SK-N-SH (cell line): ENCODE measurements around the gene RAPSN.

Source experiments
- EZH2phosphoT487 ChIP-seq: fragments of 200-600 bp; sonication (generic); IDR thresholded peaks from 2 replicates; pipeline ENCODE4 v1.6.1; 2017; ENCODE audit warnings: low read depth, mixed run types, mild to moderate bottlenecking, antibody characterized with exemption, moderate library complexity, borderline replicate concordance
- FOSL2 ChIP-seq: IDR thresholded peaks from 2 replicates; pipeline ENCODE4 v1.4.0; 2012; ENCODE audit warnings: low read depth, mild to moderate bottlenecking, moderate library complexity, borderline replicate concordance
- FOXM1 ChIP-seq: IDR thresholded peaks from 2 replicates; pipeline ENCODE4 v1.4.0; 2012; ENCODE audit warnings: low read depth, mild to moderate bottlenecking
- GATA2 ChIP-seq: sonication (generic); formaldehyde crosslinking; IDR thresholded peaks from 2 replicates; pipeline ENCODE4 v1.5.0; 2020; ENCODE audit warnings: mild to moderate bottlenecking, missing genetic modification reagents
- JUND ChIP-seq: IDR thresholded peaks from 2 replicates; pipeline ENCODE4 v1.4.0; 2012
- MEF2A ChIP-seq: IDR thresholded peaks from 2 replicates; pipeline ENCODE4 v1.4.0; 2012; ENCODE audit warnings: low read depth, borderline replicate concordance
- NFIC ChIP-seq: IDR thresholded peaks from 2 replicates; pipeline ENCODE4 v1.4.0; 2012; ENCODE audit warnings: borderline replicate concordance
- POLR2AphosphoS5 ChIP-seq: IDR thresholded peaks from 2 replicates; pipeline ENCODE4 v1.6.1; 2012; ENCODE audit warnings: low read depth, low read length
- RCOR1 ChIP-seq: fragments of 150-350 bp; IDR thresholded peaks from 2 replicates; pipeline ENCODE4 v1.6.1; 2017; ENCODE audit warnings: antibody characterized with exemption, low read length
- USF1 ChIP-seq: IDR thresholded peaks from 2 replicates; pipeline ENCODE4 v1.4.0; 2012; ENCODE audit warnings: low read depth, borderline replicate concordance
- TF ChIP-seq, protein P1 (sequence below): IDR thresholded peaks from 2 replicates; pipeline ENCODE4 v1.6.1; 2012; ENCODE audit warnings: mild to moderate bottlenecking, low read depth, low read length, moderate library complexity
- TF ChIP-seq, protein P2 (sequence below): fragments of 200-600 bp; sonication (generic); IDR thresholded peaks from 2 replicates; pipeline ENCODE4 v1.6.1; 2017; ENCODE audit warnings: antibody characterized with exemption, mild to moderate bottlenecking, moderate library complexity
- TF ChIP-seq, protein P3 (sequence below): fragments of 150-350 bp; IDR thresholded peaks from 2 replicates; pipeline ENCODE4 v1.6.1; 2017; ENCODE audit warnings: antibody characterized with exemption, low read length, low read depth, borderline replicate concordance
- TF ChIP-seq, protein P4 (sequence below): IDR thresholded peaks from 2 replicates; pipeline ENCODE4; 2012

- no peak for TF ChIP-seq RCOR1
- TF ChIP-seq, protein P1, sequence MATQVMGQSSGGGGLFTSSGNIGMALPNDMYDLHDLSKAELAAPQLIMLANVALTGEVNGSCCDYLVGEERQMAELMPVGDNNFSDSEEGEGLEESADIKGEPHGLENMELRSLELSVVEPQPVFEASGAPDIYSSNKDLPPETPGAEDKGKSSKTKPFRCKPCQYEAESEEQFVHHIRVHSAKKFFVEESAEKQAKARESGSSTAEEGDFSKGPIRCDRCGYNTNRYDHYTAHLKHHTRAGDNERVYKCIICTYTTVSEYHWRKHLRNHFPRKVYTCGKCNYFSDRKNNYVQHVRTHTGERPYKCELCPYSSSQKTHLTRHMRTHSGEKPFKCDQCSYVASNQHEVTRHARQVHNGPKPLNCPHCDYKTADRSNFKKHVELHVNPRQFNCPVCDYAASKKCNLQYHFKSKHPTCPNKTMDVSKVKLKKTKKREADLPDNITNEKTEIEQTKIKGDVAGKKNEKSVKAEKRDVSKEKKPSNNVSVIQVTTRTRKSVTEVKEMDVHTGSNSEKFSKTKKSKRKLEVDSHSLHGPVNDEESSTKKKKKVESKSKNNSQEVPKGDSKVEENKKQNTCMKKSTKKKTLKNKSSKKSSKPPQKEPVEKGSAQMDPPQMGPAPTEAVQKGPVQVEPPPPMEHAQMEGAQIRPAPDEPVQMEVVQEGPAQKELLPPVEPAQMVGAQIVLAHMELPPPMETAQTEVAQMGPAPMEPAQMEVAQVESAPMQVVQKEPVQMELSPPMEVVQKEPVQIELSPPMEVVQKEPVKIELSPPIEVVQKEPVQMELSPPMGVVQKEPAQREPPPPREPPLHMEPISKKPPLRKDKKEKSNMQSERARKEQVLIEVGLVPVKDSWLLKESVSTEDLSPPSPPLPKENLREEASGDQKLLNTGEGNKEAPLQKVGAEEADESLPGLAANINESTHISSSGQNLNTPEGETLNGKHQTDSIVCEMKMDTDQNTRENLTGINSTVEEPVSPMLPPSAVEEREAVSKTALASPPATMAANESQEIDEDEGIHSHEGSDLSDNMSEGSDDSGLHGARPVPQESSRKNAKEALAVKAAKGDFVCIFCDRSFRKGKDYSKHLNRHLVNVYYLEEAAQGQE, result no peak
- TF ChIP-seq, protein P2, sequence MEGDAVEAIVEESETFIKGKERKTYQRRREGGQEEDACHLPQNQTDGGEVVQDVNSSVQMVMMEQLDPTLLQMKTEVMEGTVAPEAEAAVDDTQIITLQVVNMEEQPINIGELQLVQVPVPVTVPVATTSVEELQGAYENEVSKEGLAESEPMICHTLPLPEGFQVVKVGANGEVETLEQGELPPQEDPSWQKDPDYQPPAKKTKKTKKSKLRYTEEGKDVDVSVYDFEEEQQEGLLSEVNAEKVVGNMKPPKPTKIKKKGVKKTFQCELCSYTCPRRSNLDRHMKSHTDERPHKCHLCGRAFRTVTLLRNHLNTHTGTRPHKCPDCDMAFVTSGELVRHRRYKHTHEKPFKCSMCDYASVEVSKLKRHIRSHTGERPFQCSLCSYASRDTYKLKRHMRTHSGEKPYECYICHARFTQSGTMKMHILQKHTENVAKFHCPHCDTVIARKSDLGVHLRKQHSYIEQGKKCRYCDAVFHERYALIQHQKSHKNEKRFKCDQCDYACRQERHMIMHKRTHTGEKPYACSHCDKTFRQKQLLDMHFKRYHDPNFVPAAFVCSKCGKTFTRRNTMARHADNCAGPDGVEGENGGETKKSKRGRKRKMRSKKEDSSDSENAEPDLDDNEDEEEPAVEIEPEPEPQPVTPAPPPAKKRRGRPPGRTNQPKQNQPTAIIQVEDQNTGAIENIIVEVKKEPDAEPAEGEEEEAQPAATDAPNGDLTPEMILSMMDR, result no peak
- TF ChIP-seq FOSL2, result no peak
- no peak for TF ChIP-seq MEF2A
- TF ChIP-seq GATA2 (CRISPR knock-in tag), result no peak
- TF ChIP-seq USF1, result no peak
- TF ChIP-seq FOXM1, result no peak
- TF ChIP-seq, protein P3, sequence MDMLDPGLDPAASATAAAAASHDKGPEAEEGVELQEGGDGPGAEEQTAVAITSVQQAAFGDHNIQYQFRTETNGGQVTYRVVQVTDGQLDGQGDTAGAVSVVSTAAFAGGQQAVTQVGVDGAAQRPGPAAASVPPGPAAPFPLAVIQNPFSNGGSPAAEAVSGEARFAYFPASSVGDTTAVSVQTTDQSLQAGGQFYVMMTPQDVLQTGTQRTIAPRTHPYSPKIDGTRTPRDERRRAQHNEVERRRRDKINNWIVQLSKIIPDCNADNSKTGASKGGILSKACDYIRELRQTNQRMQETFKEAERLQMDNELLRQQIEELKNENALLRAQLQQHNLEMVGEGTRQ, result no peak
- no peak for TF ChIP-seq POLR2AphosphoS5
- TF ChIP-seq, protein P4, sequence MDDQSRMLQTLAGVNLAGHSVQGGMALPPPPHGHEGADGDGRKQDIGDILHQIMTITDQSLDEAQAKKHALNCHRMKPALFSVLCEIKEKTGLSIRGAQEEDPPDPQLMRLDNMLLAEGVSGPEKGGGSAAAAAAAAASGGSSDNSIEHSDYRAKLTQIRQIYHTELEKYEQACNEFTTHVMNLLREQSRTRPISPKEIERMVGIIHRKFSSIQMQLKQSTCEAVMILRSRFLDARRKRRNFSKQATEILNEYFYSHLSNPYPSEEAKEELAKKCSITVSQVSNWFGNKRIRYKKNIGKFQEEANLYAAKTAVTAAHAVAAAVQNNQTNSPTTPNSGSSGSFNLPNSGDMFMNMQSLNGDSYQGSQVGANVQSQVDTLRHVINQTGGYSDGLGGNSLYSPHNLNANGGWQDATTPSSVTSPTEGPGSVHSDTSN, result no peak
- TF ChIP-seq EZH2phosphoT487, result no peak
- no peak for TF ChIP-seq NFIC
- no peak for TF ChIP-seq JUND
Observed at GRCh38 chr11:47466201-47466600, 17.3 kb upstream of the RAPSN start.
